IMR-90 (cell line): ENCODE results near the gene SCAF1. TPM values are rescaled to one million over a fixed set of nuclear protein-coding genes. Genes with fewer than 3 reads are reported as not detected.

Experiments
- ATAC-seq: fragments of 200-7000 bp; cut with Tn5 transposase; 2 replicates; pipeline ENCODE4 v1.9.1; 2020; ENCODE audit warnings: low read depth, mild to moderate bottlenecking, moderate library complexity
- BruUV-seq: library from RNA; stranded (reverse); fragments of 400-500 nt; replicated peaks from 2 replicates; lab custom pipeline; 2021; lab: Mats Ljungman, UMichigan
- CTCF ChIA-PET: fragments of 300-600 bp; formaldehyde crosslinking; extraction: SDS; loops from one replicate; lab custom pipeline; 2021; ENCODE audit warnings: antibody characterized with exemption; lab: Yijun Ruan, JAX
- POLR2A ChIA-PET: fragments of 300-600 bp; sonication (Branson Sonifier 250); formaldehyde crosslinking; loops from one replicate; lab custom pipeline; 2022; ENCODE audit warnings: antibody characterized with exemption; ENCODE audit not compliant: unreplicated experiment; lab: Charles Lee
- DNase-seq: peaks from one replicate; pipeline ENCODE4 v3.0.0; 2013
- H2AFZ ChIP-seq: replicated peaks from 2 replicates; pipeline ENCODE3; 2013; ENCODE audit warnings: low read length, mild to moderate bottlenecking; ENCODE audit not compliant: poor library complexity
- H2AK5ac ChIP-seq: 2 replicates; pipeline ENCODE4 v1.6.1; 2013; ENCODE audit warnings: low read depth, low read length, inconsistent platforms
- H2AK9ac ChIP-seq: replicated peaks from 2 replicates; pipeline ENCODE3; 2013; ENCODE audit warnings: mild to moderate bottlenecking, low read depth, low read length, moderate library complexity; ENCODE audit not compliant: poor library complexity
- H2BK120ac ChIP-seq: 2 replicates; pipeline ENCODE4 v1.6.1; 2013; ENCODE audit warnings: low read depth, low read length, inconsistent platforms
- H2BK15ac ChIP-seq: 3 replicates; pipeline ENCODE4 v1.6.1; 2013; ENCODE audit warnings: low read depth, low read length, inconsistent platforms
- H2BK20ac ChIP-seq: 2 replicates; pipeline ENCODE4 v1.6.1; 2013; ENCODE audit warnings: low read depth, mild to moderate bottlenecking, inconsistent platforms, low read length, moderate library complexity
- H2BK5ac ChIP-seq: 2 replicates; pipeline ENCODE4 v1.6.1; 2013; ENCODE audit warnings: mild to moderate bottlenecking, low read depth, low read length, inconsistent platforms; ENCODE audit not compliant: poor library complexity, severe bottlenecking
- H3K14ac ChIP-seq: replicated peaks from 2 replicates; pipeline ENCODE4 v1.6.1; 2013; ENCODE audit warnings: low read depth, low read length, inconsistent platforms
- H3K18ac ChIP-seq: 2 replicates; pipeline ENCODE4 v1.6.1; 2013; ENCODE audit warnings: low read depth, low read length, control low read depth
- H3K23ac ChIP-seq: 2 replicates; pipeline ENCODE4 v1.6.1; 2013; ENCODE audit warnings: low read depth, low read length, inconsistent platforms
- H3K27ac ChIP-seq: 2 replicates; pipeline ENCODE4 v1.5.1; 2013; ENCODE audit warnings: mild to moderate bottlenecking, control low read depth, low read length; ENCODE audit not compliant: insufficient read depth
- H3K27me3 ChIP-seq: 2 replicates; pipeline ENCODE4 v1.6.1; 2013; ENCODE audit warnings: low read length; ENCODE audit not compliant: control insufficient read depth, insufficient read depth
- H3K36me3 ChIP-seq: 2 replicates; pipeline ENCODE4 v1.6.1; 2013; ENCODE audit warnings: low read length, mixed read lengths; ENCODE audit not compliant: control insufficient read depth, insufficient read depth
- H3K4ac ChIP-seq: 2 replicates; pipeline ENCODE4 v1.6.1; 2013; ENCODE audit warnings: low read depth, low read length, inconsistent platforms
- H3K4me1 ChIP-seq: 2 replicates; pipeline ENCODE4 v1.6.1; 2013; ENCODE audit warnings: low read length, mixed read lengths; ENCODE audit not compliant: control insufficient read depth, insufficient read depth
- H3K4me2 ChIP-seq: 2 replicates; pipeline ENCODE4 v1.6.1; 2013; ENCODE audit warnings: low read depth, mild to moderate bottlenecking, control low read depth, low read length, moderate library complexity
- H3K4me3 ChIP-seq: 2 replicates; pipeline ENCODE4 v1.5.1; 2013; ENCODE audit warnings: low read depth, mild to moderate bottlenecking, control low read depth, low read length, moderate library complexity; ENCODE audit not compliant: insufficient read depth
- H3K56ac ChIP-seq: 2 replicates; pipeline ENCODE4 v1.6.1; 2013; ENCODE audit warnings: low read length, inconsistent platforms; ENCODE audit not compliant: insufficient read depth; ENCODE audit errors: extremely low read depth
- H3K79me1 ChIP-seq, 2 experiments: 2 replicates each; pipeline ENCODE4 v1.6.1; 2013; ENCODE audit warnings: low read length in 2 of 2, inconsistent platforms in 1 of 2, low read depth in 1 of 2
- H3K9ac ChIP-seq: 2 replicates; pipeline ENCODE4 v1.6.1; 2013; ENCODE audit warnings: low read depth, low read length, control low read depth
- H3K9me1 ChIP-seq: 2 replicates; pipeline ENCODE4 v1.6.1; 2013; ENCODE audit warnings: low read length, inconsistent platforms; ENCODE audit not compliant: insufficient read depth
- H3K9me3 ChIP-seq: 2 replicates; pipeline ENCODE4 v1.6.1; 2013; ENCODE audit warnings: low read length; ENCODE audit not compliant: control insufficient read depth, insufficient read depth
- H4K20me1 ChIP-seq: 2 replicates; pipeline ENCODE4 v1.6.1; 2013; ENCODE audit warnings: low read length, inconsistent platforms; ENCODE audit not compliant: insufficient read depth
- H4K5ac ChIP-seq: 2 replicates; pipeline ENCODE4 v1.6.1; 2013; ENCODE audit warnings: mild to moderate bottlenecking, low read depth, low read length, control low read depth
- H4K8ac ChIP-seq, 2 experiments: 2 replicates each; pipeline ENCODE4 v1.6.1; 2013; ENCODE audit warnings: low read depth in 2 of 2, low read length in 2 of 2, control low read depth in 1 of 2, inconsistent platforms in 1 of 2
- H4K91ac ChIP-seq: 2 replicates; pipeline ENCODE4 v1.6.1; 2013; ENCODE audit warnings: low read depth, low read length, inconsistent platforms; ENCODE audit not compliant: insufficient read depth
- CEBPB ChIP-seq: IDR thresholded peaks from 2 replicates; pipeline ENCODE4 v1.6.1; 2012; ENCODE audit warnings: low read depth, low read length, improper control_type of control experiment
- ELK1 ChIP-seq: fragments of 150-350 bp; IDR thresholded peaks from 2 replicates; pipeline ENCODE4 v1.6.1; 2016; ENCODE audit warnings: low read depth, mild to moderate bottlenecking, low read length, moderate library complexity, borderline replicate concordance
- NFE2L2 ChIP-seq: fragments of 150-350 bp; IDR thresholded peaks from 2 replicates; pipeline ENCODE4 v1.6.1; 2016; ENCODE audit warnings: low read depth, mild to moderate bottlenecking, low read length
- POLR2A ChIP-seq: IDR thresholded peaks from 2 replicates; pipeline ENCODE4 v1.6.1; 2012; ENCODE audit warnings: mild to moderate bottlenecking, low read depth, low read length
- RAD21 ChIP-seq: IDR thresholded peaks from 2 replicates; pipeline ENCODE4 v1.6.1; 2012; ENCODE audit warnings: low read length, improper control_type of control experiment
- RCOR1 ChIP-seq: IDR thresholded peaks from 2 replicates; pipeline ENCODE4 v1.6.1; 2012; ENCODE audit warnings: mild to moderate bottlenecking, low read length, improper control_type of control experiment; ENCODE audit not compliant: insufficient replicate concordance
- SMC3 ChIP-seq: fragments of 150-350 bp; IDR thresholded peaks from 2 replicates; pipeline ENCODE4 v1.6.1; 2016; ENCODE audit warnings: low read depth, mild to moderate bottlenecking, antibody characterized with exemption, low read length, moderate library complexity
- WGBS, 2 experiments: methylation state at CpG; one replicate each; pipeline versions ENCODE4 v1.1.5 to v1.1.7; 2013; ENCODE audit warnings: missing lambda C conversion rate in 2 of 2; ENCODE audit not compliant: insufficient read length in 1 of 2; ENCODE audit errors: extremely low coverage in 2 of 2; 5-methylcytosine and 5-hydroxymethylcytosine counted together
- dilution Hi-C: fragments of 300-500 bp; cut with HindIII; formaldehyde crosslinking; loops from one replicate; pipeline ENCODE4 v1.14.3; 2018; ENCODE audit warnings: low sequenced_read_pairs; ENCODE audit not compliant: unreplicated experiment
- in situ Hi-C: fragments of 300-500 bp; cut with MboI; formaldehyde crosslinking; loops from 3 replicates; pipeline ENCODE4 v1.14.3; 2019; ENCODE audit warnings: low sequenced_read_pairs, inconsistent platforms, mixed read lengths
- intact Hi-C: fragments of 100-400 bp; cut with micrococcal nuclease; formaldehyde crosslinking; loops from 2 replicates; pipeline ENCODE4 v1.10.0; 2022
- polyA plus RNA-seq, 3 experiments: library from polyadenylated mRNA; depleted of rRNA; stranded (reverse); fragments of >200 nt; gene quantifications; 2 replicates each; pipeline ENCODE4 v1.2.3, GENCODE V29; 2012; ENCODE audit warnings: low replicate concordance in 1 of 3
- total RNA-seq: library from RNA; depleted of rRNA; stranded (reverse); fragments of >200 nt; gene quantifications from 2 replicates; pipeline ENCODE4 v1.2.3, GENCODE V29; 2012
- TF ChIP-seq, protein P1 (sequence below): conservative IDR thresholded peaks from 2 replicates; pipeline ENCODE4 v1.5.1; 2012; ENCODE audit warnings: mild to moderate bottlenecking, low read depth, low read length, improper control_type of control experiment
- TF ChIP-seq, protein P2 (sequence below): fragments of 150-350 bp; IDR thresholded peaks from 2 replicates; pipeline ENCODE4 v1.6.1; 2017; ENCODE audit warnings: mild to moderate bottlenecking, antibody characterized with exemption, low read length, low read depth

The SCAF1 gene
- total and polyA plus RNA-seq, 2 of the 4 experiments (the other 2 are of a cell fraction) = 2.2 to 14.8 TPM

DNA sequence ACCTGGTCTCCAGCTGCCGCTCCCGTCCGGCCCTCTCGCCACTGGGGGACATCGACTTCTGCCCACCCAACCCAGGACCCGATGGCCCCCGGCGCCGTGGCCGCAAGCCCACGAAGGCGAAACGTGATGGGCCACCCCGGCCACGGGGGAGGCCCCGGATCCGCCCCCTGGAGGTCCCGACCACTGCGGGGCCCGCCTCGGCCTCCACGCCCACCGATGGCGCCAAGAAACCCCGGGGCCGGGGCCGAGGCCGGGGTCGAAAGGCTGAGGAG is 44.4 kb upstream of the SCAF1 start:
- POLR2A ChIA-PET = interaction anchor here (0.6 kb wide), 2 partner anchors 19 to 88 kb away, joined by 3 to 5 read pairs; no protein-coding TSS in a partner anchor

More for the DNA sequence above, 44.4 kb upstream of the SCAF1 start:
- Histone ChIP-seq H4K8ac (no peak overlapping the region), H3K9me1 (peaks cover 3% of the 10 kb centered on the region; the same call in 1 of the 2 replicates), H3K4me1 (peaks cover 6% of the 10 kb centered on the region; the same call in 1 of the 2 replicates), H3K36me3 (peaks cover 69% of the 10 kb centered on the region), H2AK9ac (no peak overlapping the region), H3K9me3 (no peaks in the 10 kb centered on the region), H2BK120ac (no peak overlapping the region), H4K5ac (no peak overlapping the region), H2AK5ac (no peak overlapping the region), H3K14ac (no peak overlapping the region), H2BK5ac (no peak overlapping the region), H3K4me3 (no peak overlapping the region), H3K18ac (no peak overlapping the region), H3K23ac (no peak overlapping the region), H3K79me1 (peaks cover 24 to 50% of the 10 kb centered on the region in 2 experiments), H2BK20ac (no peak overlapping the region), H3K56ac (no peak overlapping the region), H3K27me3 (no peaks in the 10 kb centered on the region), H3K9ac (no peak overlapping the region), H4K20me1 (peaks cover 41% of the 10 kb centered on the region), H4K91ac (no peak overlapping the region), H3K4ac (no peak overlapping the region), H2AFZ (no peak overlapping the region), H3K27ac (no peak overlapping the region), H2BK15ac (no peak overlapping the region), H3K4me2 (no peak overlapping the region)
- intact Hi-C loops (no loop called here), in situ Hi-C loops (no loop called here), dilution Hi-C loops (no loop called here)
- CTCF ChIA-PET = interaction anchor here (0.7 kb wide), 1 partner anchor 68 kb away, joined by 4 read pairs; no protein-coding TSS in a partner anchor
- ATAC-seq (no peak), DNase-seq (no peak)
- no TSS peak for BruUV-seq
- WGBS, 2 experiments = 97% methylated on average over 22 of the region's 29 CpGs; no CpG with 5 or more reads in 1 of the 2 experiments
- TF ChIP-seq SMC3 (no peak), NFE2L2 (no peak), ELK1 (no peak), RCOR1 (no peak), CEBPB (no peak), RAD21 (no peak), POLR2A (no peak)
- TF ChIP-seq, protein P1, sequence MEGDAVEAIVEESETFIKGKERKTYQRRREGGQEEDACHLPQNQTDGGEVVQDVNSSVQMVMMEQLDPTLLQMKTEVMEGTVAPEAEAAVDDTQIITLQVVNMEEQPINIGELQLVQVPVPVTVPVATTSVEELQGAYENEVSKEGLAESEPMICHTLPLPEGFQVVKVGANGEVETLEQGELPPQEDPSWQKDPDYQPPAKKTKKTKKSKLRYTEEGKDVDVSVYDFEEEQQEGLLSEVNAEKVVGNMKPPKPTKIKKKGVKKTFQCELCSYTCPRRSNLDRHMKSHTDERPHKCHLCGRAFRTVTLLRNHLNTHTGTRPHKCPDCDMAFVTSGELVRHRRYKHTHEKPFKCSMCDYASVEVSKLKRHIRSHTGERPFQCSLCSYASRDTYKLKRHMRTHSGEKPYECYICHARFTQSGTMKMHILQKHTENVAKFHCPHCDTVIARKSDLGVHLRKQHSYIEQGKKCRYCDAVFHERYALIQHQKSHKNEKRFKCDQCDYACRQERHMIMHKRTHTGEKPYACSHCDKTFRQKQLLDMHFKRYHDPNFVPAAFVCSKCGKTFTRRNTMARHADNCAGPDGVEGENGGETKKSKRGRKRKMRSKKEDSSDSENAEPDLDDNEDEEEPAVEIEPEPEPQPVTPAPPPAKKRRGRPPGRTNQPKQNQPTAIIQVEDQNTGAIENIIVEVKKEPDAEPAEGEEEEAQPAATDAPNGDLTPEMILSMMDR = no peak
- TF ChIP-seq, protein P2, sequence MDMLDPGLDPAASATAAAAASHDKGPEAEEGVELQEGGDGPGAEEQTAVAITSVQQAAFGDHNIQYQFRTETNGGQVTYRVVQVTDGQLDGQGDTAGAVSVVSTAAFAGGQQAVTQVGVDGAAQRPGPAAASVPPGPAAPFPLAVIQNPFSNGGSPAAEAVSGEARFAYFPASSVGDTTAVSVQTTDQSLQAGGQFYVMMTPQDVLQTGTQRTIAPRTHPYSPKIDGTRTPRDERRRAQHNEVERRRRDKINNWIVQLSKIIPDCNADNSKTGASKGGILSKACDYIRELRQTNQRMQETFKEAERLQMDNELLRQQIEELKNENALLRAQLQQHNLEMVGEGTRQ = no peak
